Testis (tissue), 3 donors: Measurements from ENCODE around the gene TAX1BP1. TPM values are rescaled to one million over a fixed set of nuclear protein-coding genes. Genes with fewer than 3 reads are reported as not detected.

Experiments used
- DNase-seq: peaks from one replicate; pipeline ENCODE4 v3.0.0-alpha.2; 2019
- H3K27ac ChIP-seq, 2 donors: fragments of 200-600 bp; sonication (generic); one replicate each; pipeline ENCODE4 v1.5.1; 2019
- H3K27me3 ChIP-seq: fragments of 200-600 bp; sonication (generic); one replicate; pipeline ENCODE4 v1.5.1; 2019
- H3K36me3 ChIP-seq: fragments of 200-600 bp; sonication (generic); one replicate; pipeline ENCODE4 v1.5.1; 2017; ENCODE audit warnings: low read depth; ENCODE audit errors: missing control alignments
- H3K4me1 ChIP-seq: fragments of 200-600 bp; sonication (generic); one replicate; pipeline ENCODE4 v1.5.1; 2019
- H3K4me3 ChIP-seq, 2 donors: fragments of 200-600 bp; sonication (generic); one replicate each; pipeline ENCODE4 v1.5.1; 2017 to 2019
- H3K9me3 ChIP-seq: fragments of 200-600 bp; sonication (generic); one replicate; pipeline ENCODE4 v1.5.1; 2017
- CTCF ChIP-seq, 3 experiments: fragments of 450-650 bp in 2 of 3; fragments of 200-600 bp in 1 of 3; sonication (generic) in 1 of 3; IDR thresholded peaks; one replicate each; pipeline ENCODE4 v1.5.1; 2016 to 2019; ENCODE audit warnings: antibody characterized with exemption in 3 of 3, mild to moderate bottlenecking in 2 of 3, moderate library complexity in 1 of 3
- POLR2A ChIP-seq: fragments of 450-650 bp; IDR thresholded peaks from one replicate; pipeline ENCODE4 v1.6.1; 2017; ENCODE audit warnings: antibody characterized with exemption, mild to moderate bottlenecking, moderate library complexity
- WGBS, 2 donors: methylation state at CpG; one replicate each; pipeline ENCODE4 v1.1.5; 2018; 5-methylcytosine and 5-hydroxymethylcytosine counted together
- intact Hi-C: fragments of 100-400 bp; cut with DNase I; formaldehyde crosslinking; loops from one replicate; pipeline ENCODE4 v1.15.1; 2023; ENCODE audit warnings: low total_unique reads
- polyA plus RNA-seq: library from polyadenylated mRNA; stranded (reverse); fragments of 350-450 nt; fragmentation: Illumina TruSeq; extraction: RNeasy Lipid Tissue Mini Kit (QIAGEN cat#74804); gene quantifications from one replicate; pipeline ENCODE4 v1.2.3, GENCODE V29; 2014; ENCODE audit warnings: low read depth, low replicate concordance; ENCODE audit not compliant: insufficient read depth
- total RNA-seq, 2 donors: library from RNA; depleted of rRNA; stranded (reverse); fragments of >200 nt; gene quantifications; one replicate each; pipeline ENCODE4 v1.2.3, GENCODE V29; 2016

The TAX1BP1 gene
- total and polyA plus RNA-seq, 3 donors from 2014 or later, result 36.8 to 155 (median 154) TPM

DNA sequence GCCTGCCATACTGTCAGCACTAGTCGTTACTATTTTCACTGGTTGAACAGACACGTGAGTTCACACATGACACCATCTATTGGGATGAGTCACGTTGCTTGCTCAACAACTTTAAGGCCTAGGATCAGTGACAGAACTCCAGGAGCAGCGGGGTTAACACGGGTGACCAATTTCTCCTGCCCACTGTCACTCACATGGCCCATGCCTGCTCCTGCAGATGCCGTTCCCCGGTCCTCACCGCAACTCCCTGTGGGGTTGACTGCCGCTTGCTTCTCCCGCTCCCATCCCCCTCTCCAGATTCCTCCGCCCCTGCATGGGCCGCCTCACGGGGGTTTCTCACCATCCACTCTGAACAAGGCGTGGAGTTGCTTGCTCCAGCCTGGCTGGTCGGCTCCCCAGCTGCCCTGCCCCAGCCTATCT, 128.2 kb downstream of the TAX1BP1 start:
- DNase-seq, result no peak
- 95 to 96% methylated on average over 15 of the region's 15 CpGs for WGBS, 2 donors
- H3K9me3 ChIP-seq, result no peaks in the 10 kb centered on the region
- intact Hi-C loops, result no loop called here
- H3K27me3 ChIP-seq, result no peaks in the 10 kb centered on the region
- H3K27ac ChIP-seq, result no peak overlapping the region
- TF ChIP-seq CTCF (IDR thresholded peaks at IDR 0.05) (no peak), POLR2A (no peak)
- no peaks in the 10 kb centered on the region for H3K36me3 ChIP-seq
- H3K4me3 ChIP-seq, result no peak overlapping the region
- peaks cover 19% of the 10 kb centered on the region for H3K4me1 ChIP-seq

DNA sequence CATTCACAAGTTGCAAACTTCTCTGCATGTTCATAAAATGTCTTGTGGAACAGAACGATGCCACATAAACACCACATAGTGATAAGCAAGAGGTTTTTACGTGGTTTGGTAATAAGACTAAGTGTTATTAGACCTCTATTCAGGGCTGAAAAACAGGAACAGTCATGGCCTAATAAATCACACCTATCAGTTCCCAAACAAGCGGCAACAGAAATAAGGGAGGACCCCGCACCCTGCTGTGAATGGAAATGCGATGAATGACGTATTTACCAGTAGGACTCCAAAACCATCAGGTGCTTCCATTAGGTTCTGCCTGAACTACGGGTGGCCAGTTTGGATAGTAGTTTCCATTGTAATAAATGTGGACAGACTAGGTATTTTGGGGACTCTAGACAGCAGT, 129.1 kb downstream of the TAX1BP1 start:
- DNase-seq, result no peak
- intact Hi-C loops, result no loop called here
- no peak for TF ChIP-seq POLR2A
- TF ChIP-seq CTCF (IDR thresholded peaks at IDR 0.05), result no peak
- Histone ChIP-seq H3K27me3 (no peaks in the 10 kb centered on the region), H3K9me3 (no peaks in the 10 kb centered on the region), H3K4me1 (peaks cover 28% of the 10 kb centered on the region), H3K4me3 (no peak overlapping the region), H3K27ac (no peak overlapping the region), H3K36me3 (no peaks in the 10 kb centered on the region)
- WGBS, 2 donors, result 86 to 91% methylated on average over 7 of the region's 7 CpGs

- no peaks in the 10 kb centered on the region for H3K36me3 ChIP-seq
- H3K27me3 ChIP-seq, result no peaks in the 10 kb centered on the region
- 48 to 70% methylated on average over 3 to 5 of the region's 5 CpGs for WGBS, 2 donors
- intact Hi-C loops, result no loop called here
- peaks cover 39% of the 10 kb centered on the region for H3K4me1 ChIP-seq
- H3K27ac ChIP-seq, result peak overlapping the region in 1 of 2 donors; percentile 28
- no peak for DNase-seq
- H3K4me3 ChIP-seq, result no peak overlapping the region
- no peak for TF ChIP-seq CTCF (IDR thresholded peaks at IDR 0.05)
- no peaks in the 10 kb centered on the region for H3K9me3 ChIP-seq
Observed at GRCh38 chr7:27870595-27870994, 130.6 kb downstream of the TAX1BP1 start.

DNA sequence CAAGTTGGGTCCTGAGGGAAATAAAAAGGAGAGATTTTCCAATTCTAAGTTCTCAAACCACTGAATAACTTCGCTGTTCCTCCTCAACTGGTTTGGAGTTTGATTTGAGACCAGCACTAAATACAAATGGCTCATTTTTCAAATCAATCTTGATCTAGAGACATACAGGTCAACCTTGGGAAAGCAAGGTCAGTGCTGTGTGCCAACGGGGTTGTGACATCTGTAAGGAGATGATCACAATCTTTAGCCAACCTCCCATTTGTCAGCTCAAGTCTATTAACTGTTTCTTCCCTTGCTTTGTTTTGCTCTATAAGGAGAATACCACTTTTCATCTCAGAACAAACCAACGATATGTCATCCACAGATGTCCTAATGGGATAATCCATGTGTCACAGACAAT, 131.1 kb downstream of the TAX1BP1 start:
- TF ChIP-seq POLR2A (no peak), CTCF (IDR thresholded peaks at IDR 0.05) (no peak)
- Histone ChIP-seq H3K4me3 (no peak overlapping the region), H3K27ac (peak overlapping the region in 1 of 2 donors; percentile 29), H3K9me3 (no peaks in the 10 kb centered on the region), H3K4me1 (peaks cover 39% of the 10 kb centered on the region), H3K36me3 (no peaks in the 10 kb centered on the region), H3K27me3 (no peaks in the 10 kb centered on the region)
- WGBS, 2 donors, result 73 to 80% methylated on average over 3 of the region's 3 CpGs
- DNase-seq, result no peak
- intact Hi-C loops, result no loop called here

DNA sequence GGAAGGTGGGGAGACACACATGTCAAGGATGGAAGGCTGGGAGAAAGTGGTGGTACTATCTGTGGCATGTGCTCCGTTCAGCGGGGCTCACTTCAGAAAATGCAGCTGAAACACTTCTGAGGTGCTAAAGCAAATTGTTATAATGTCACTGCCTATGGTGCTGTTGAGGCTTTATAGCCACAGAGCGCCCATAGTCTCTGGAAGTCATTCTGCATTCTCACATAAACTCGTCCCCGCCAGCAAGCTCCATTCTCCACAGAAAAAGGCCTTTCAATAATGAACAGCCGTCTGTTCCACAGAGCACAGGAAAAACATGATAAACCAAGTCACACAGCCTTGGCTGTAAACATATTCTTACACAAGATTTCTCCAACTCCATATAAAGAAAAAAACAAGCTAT, 131.9 kb downstream of the TAX1BP1 start:
- no peak for TF ChIP-seq POLR2A
- TF ChIP-seq CTCF (IDR thresholded peaks at IDR 0.05), result no peak
- no peaks in the 10 kb centered on the region for H3K9me3 ChIP-seq
- H3K27me3 ChIP-seq, result no peaks in the 10 kb centered on the region
- H3K36me3 ChIP-seq, result no peaks in the 10 kb centered on the region
- 75 to 81% methylated on average over 6 of the region's 6 CpGs for WGBS, 2 donors
- intact Hi-C loops, result no loop called here
- DNase-seq, result no peak
- peaks cover 39% of the 10 kb centered on the region for H3K4me1 ChIP-seq
- H3K4me3 ChIP-seq, result no peak overlapping the region
- H3K27ac ChIP-seq, result no peak overlapping the region
